SU-DHL-6 (cell line): Measurements from ENCODE around the gene LRP6.

Experiments
- H2AFZ ChIP-seq: fragments of 200-600 bp; sonication (generic); 2 replicates; pipeline ENCODE4 v1.6.1; 2014; ENCODE audit warnings: low read depth, mild to moderate bottlenecking, moderate library complexity, mixed read lengths, antibody characterized with exemption, low read length; ENCODE audit not compliant: severe bottlenecking
- H3F3A ChIP-seq: fragments of 200-600 bp; shearing (Covaris generic); 2 replicates; pipeline ENCODE4 v1.6.0; 2016; ENCODE audit warnings: antibody characterized with exemption, mild to moderate bottlenecking; ENCODE audit not compliant: insufficient read depth
- H3K27ac ChIP-seq: fragments of 200-600 bp; sonication (generic); 2 replicates; pipeline ENCODE4 v1.5.1; 2016; ENCODE audit warnings: low read depth, mild to moderate bottlenecking, low read length, moderate library complexity, mixed read lengths
- H3K27me3 ChIP-seq: fragments of 200-600 bp; sonication (generic), shearing (Covaris generic); 2 replicates; pipeline ENCODE4 v1.6.0; 2014; ENCODE audit warnings: mild to moderate bottlenecking, low read length
- H3K36me3 ChIP-seq: fragments of 200-600 bp; sonication (generic); 2 replicates; pipeline ENCODE4 v1.6.1; 2014; ENCODE audit warnings: mild to moderate bottlenecking, low read length, mixed read lengths
- H3K4me2 ChIP-seq: fragments of 300-600, 200-600 bp; shearing (Covaris generic), sonication (generic); 2 replicates; pipeline ENCODE4 v1.6.0; 2014; ENCODE audit warnings: low read length, low read depth, mild to moderate bottlenecking; ENCODE audit not compliant: poor library complexity, severe bottlenecking
- H3K4me3 ChIP-seq: fragments of 200-600 bp; sonication (generic); 2 replicates; pipeline ENCODE4 v1.5.1; 2014; ENCODE audit warnings: antibody characterized with exemption, low read length, mild to moderate bottlenecking, mixed read lengths; ENCODE audit not compliant: insufficient read depth, poor library complexity, severe bottlenecking
- H3K79me2 ChIP-seq: fragments of 200-600 bp; sonication (generic); 2 replicates; pipeline ENCODE4 v1.6.1; 2014; ENCODE audit warnings: mild to moderate bottlenecking, low read length, moderate library complexity; ENCODE audit not compliant: insufficient read depth
- H3K9ac ChIP-seq: fragments of 200-600 bp; sonication (generic); 2 replicates; pipeline ENCODE4 v1.7.0; 2014; ENCODE audit warnings: mild to moderate bottlenecking, low read length
- H3K9me2 ChIP-seq: fragments of 200-600 bp; sonication (generic); replicated peaks from 2 replicates; pipeline ENCODE4 v1.6.1; 2014; ENCODE audit warnings: low read length; ENCODE audit not compliant: insufficient read depth
- H3K9me3 ChIP-seq: fragments of 200-600 bp; sonication (generic); 2 replicates; pipeline ENCODE4 v1.6.1; 2014; ENCODE audit warnings: low read length, mixed read lengths; ENCODE audit not compliant: insufficient read depth
- H4K20me1 ChIP-seq: fragments of 200-600 bp; sonication (generic); 2 replicates; pipeline ENCODE4 v1.6.1; 2014; ENCODE audit warnings: low read depth, mild to moderate bottlenecking, antibody characterized with exemption, low read length, moderate library complexity, mixed read lengths
- CTCF ChIP-seq: fragments of 200-600 bp; sonication (generic); IDR thresholded peaks from one replicate; pipeline ENCODE4 v1.5.1; 2017; ENCODE audit warnings: antibody characterized with exemption, mild to moderate bottlenecking, low read length, moderate library complexity; ENCODE audit not compliant: insufficient read depth, poor library complexity, severe bottlenecking
- EZH2phosphoT487 ChIP-seq: fragments of 200-600 bp; sonication (generic), shearing (Covaris generic); conservative IDR thresholded peaks from 2 replicates; pipeline ENCODE4 v1.6.1; 2018; ENCODE audit warnings: mild to moderate bottlenecking, antibody characterized with exemption, low read length, moderate library complexity, mixed read lengths

Gene LRP6

GRCh38 chr12:12133259-12133658 is 133.6 kb downstream of the LRP6 start:
- Histone ChIP-seq H3K79me2 (no peaks in the 10 kb centered on the region), H3K4me3 (no peak overlapping the region), H3K4me2 (no peak overlapping the region), H4K20me1 (no peaks in the 10 kb centered on the region), H2AFZ (no peak overlapping the region), H3F3A (no peaks in the 10 kb centered on the region), H3K36me3 (no peaks in the 10 kb centered on the region), H3K27me3 (no peaks in the 10 kb centered on the region), H3K27ac (no peak overlapping the region), H3K9ac (no peak overlapping the region), H3K9me2 (no peaks in the 10 kb centered on the region), H3K9me3 (no peaks in the 10 kb centered on the region)
- TF ChIP-seq CTCF (no peak), EZH2phosphoT487 (no peak)

- TF ChIP-seq EZH2phosphoT487 (no peak), CTCF (no peak)
- H3K9me2 ChIP-seq, result no peaks in the 10 kb centered on the region
- H3K27ac ChIP-seq, result no peak overlapping the region
- H3K9ac ChIP-seq, result no peak overlapping the region
- no peaks in the 10 kb centered on the region for H3K79me2 ChIP-seq
- no peak overlapping the region for H3K4me3 ChIP-seq
- H2AFZ ChIP-seq, result no peak overlapping the region
- H3K9me3 ChIP-seq, result no peaks in the 10 kb centered on the region
- H3K27me3 ChIP-seq, result no peaks in the 10 kb centered on the region
- H3K36me3 ChIP-seq, result no peaks in the 10 kb centered on the region
- no peak overlapping the region for H3K4me2 ChIP-seq
- H3F3A ChIP-seq, result no peaks in the 10 kb centered on the region
- H4K20me1 ChIP-seq, result no peaks in the 10 kb centered on the region
Observed at GRCh38 chr12:12128670-12129069, 138.2 kb downstream of the LRP6 start.

GRCh38 chr12:12127304-12127703 is 139.5 kb downstream of the LRP6 start:
- no peaks in the 10 kb centered on the region for H3K9me3 ChIP-seq
- H3K36me3 ChIP-seq, result no peaks in the 10 kb centered on the region

More at GRCh38 chr12:12127304-12127703, 139.5 kb downstream of the LRP6 start:
- no peaks in the 10 kb centered on the region for H3F3A ChIP-seq
- no peak overlapping the region for H3K27ac ChIP-seq
- no peak for TF ChIP-seq CTCF
- no peak for TF ChIP-seq EZH2phosphoT487
- H3K79me2 ChIP-seq, result no peaks in the 10 kb centered on the region
- H3K27me3 ChIP-seq, result no peaks in the 10 kb centered on the region
- no peaks in the 10 kb centered on the region for H3K9me2 ChIP-seq
- H2AFZ ChIP-seq, result no peak overlapping the region
- no peak overlapping the region for H3K4me3 ChIP-seq
- H3K9ac ChIP-seq, result no peak overlapping the region
- H3K4me2 ChIP-seq, result no peak overlapping the region
- H4K20me1 ChIP-seq, result no peaks in the 10 kb centered on the region
